PC-9 (cell line): ENCODE measurements around the gene NEBL. TPM values are rescaled to one million over a fixed set of nuclear protein-coding genes. Genes with fewer than 3 reads are reported as not detected.

Experiments used
- BruUV-seq: library from RNA; stranded (reverse); fragments of 400-500 nt; replicated peaks from 2 replicates; lab custom pipeline; 2021; lab: Mats Ljungman, UMichigan
- CTCF ChIA-PET: fragments of 300-600 bp; sonication (Branson Sonifier 250); formaldehyde crosslinking; loops from one replicate; lab custom pipeline; 2022; ENCODE audit warnings: antibody characterized with exemption; lab: Charles Lee
- POLR2A ChIA-PET: fragments of 300-600 bp; sonication (Branson Sonifier 250); formaldehyde crosslinking; loops from one replicate; lab custom pipeline; 2022; ENCODE audit warnings: antibody characterized with exemption; ENCODE audit not compliant: unreplicated experiment; lab: Charles Lee
- DNase-seq, 2 experiments: peaks; one replicate each; pipeline versions ENCODE4 v3.0.0 to v3.0.0-alpha.2; 2015 to 2022; ENCODE audit warnings: mixed read lengths in 1 of 2
- H2AFZ ChIP-seq: fragments of 200-600 bp; sonication (generic); 2 replicates; pipeline ENCODE4 v1.8.1; 2017; ENCODE audit warnings: antibody characterized with exemption
- H3F3A ChIP-seq: fragments of 200-600 bp; sonication (generic); 2 replicates; pipeline ENCODE4 v1.8.1; 2017; ENCODE audit warnings: antibody characterized with exemption, mild to moderate bottlenecking, low read depth; ENCODE audit not compliant: insufficient read depth
- H3K27ac ChIP-seq: fragments of 200-600 bp; sonication (generic); 2 replicates; pipeline ENCODE4 v1.6.1; 2016; ENCODE audit warnings: mixed run types
- H3K27me3 ChIP-seq: fragments of 200-600 bp; sonication (generic); 2 replicates; pipeline ENCODE4 v1.6.1; 2016; ENCODE audit warnings: low read depth, mixed run types; ENCODE audit not compliant: insufficient read depth
- H3K36me3 ChIP-seq: fragments of 200-600 bp; sonication (generic); 2 replicates; pipeline ENCODE4 v1.6.1; 2016; ENCODE audit warnings: low read depth, mixed run types
- H3K4me1 ChIP-seq: fragments of 200-600 bp; sonication (generic); replicated peaks from 2 replicates; pipeline ENCODE4 v1.6.1; 2016; ENCODE audit warnings: mixed run types; ENCODE audit not compliant: insufficient read depth
- H3K4me2 ChIP-seq: fragments of 200-600 bp; sonication (generic); 2 replicates; pipeline ENCODE4 v1.6.1; 2017; ENCODE audit warnings: mixed run types
- H3K4me3 ChIP-seq: fragments of 200-600 bp; sonication (generic); 2 replicates; pipeline ENCODE4 v1.6.1; 2016; ENCODE audit warnings: mixed run types
- H3K79me2 ChIP-seq: fragments of 200-600 bp; sonication (generic); 2 replicates; pipeline ENCODE4 v1.6.1; 2017; ENCODE audit warnings: low read depth, mixed run types
- H3K9me2 ChIP-seq: fragments of 200-600 bp; sonication (generic); 2 replicates; pipeline ENCODE4 v1.8.1; 2017; ENCODE audit warnings: mild to moderate bottlenecking; ENCODE audit not compliant: insufficient read depth
- H3K9me3 ChIP-seq: fragments of 200-600 bp; sonication (generic); 2 replicates; pipeline ENCODE4 v1.8.1; 2016; ENCODE audit warnings: low read depth; ENCODE audit not compliant: insufficient read depth
- H4K20me1 ChIP-seq: fragments of 200-600 bp; sonication (generic); 2 replicates; pipeline ENCODE4 v1.8.1; 2017; ENCODE audit not compliant: insufficient read depth
- CTCF ChIP-seq: fragments of 200-600 bp; sonication (generic); conservative IDR thresholded peaks from 2 replicates; pipeline ENCODE4 v1.6.1; 2017; ENCODE audit warnings: mixed run types, antibody characterized with exemption, mild to moderate bottlenecking, moderate library complexity
- EZH2 ChIP-seq: fragments of 200-600 bp; sonication (generic); IDR thresholded peaks from 2 replicates; pipeline ENCODE4 v1.8.0; 2017; ENCODE audit warnings: antibody characterized with exemption, low read depth
- intact Hi-C: fragments of 100-400 bp; cut with micrococcal nuclease; formaldehyde crosslinking; loops from one replicate; pipeline ENCODE4 v1.10.0; 2022; ENCODE audit not compliant: unreplicated experiment
- total RNA-seq: library from RNA; stranded (reverse); gene quantifications from 2 replicates; pipeline ENCODE4 v1.2.3, GENCODE V29; 2021

Gene NEBL
- total RNA-seq, 1 experiment from 2014 or later: 22.6 TPM

GRCh38 chr10:20916976-20917375, 19.9 kb upstream of the NEBL start:
- Histone ChIP-seq H3K4me3 (no peak overlapping the region), H3K27me3 (no peaks in the 10 kb centered on the region), H3K9me2 (no peaks in the 10 kb centered on the region), H3K36me3 (no peaks in the 10 kb centered on the region), H3K27ac (no peak overlapping the region), H4K20me1 (no peaks in the 10 kb centered on the region), H3K79me2 (no peaks in the 10 kb centered on the region), H3F3A (no peaks in the 10 kb centered on the region), H3K4me1 (no peaks in the 10 kb centered on the region), H2AFZ (no peak overlapping the region), H3K4me2 (no peak overlapping the region), H3K9me3 (no peaks in the 10 kb centered on the region)
- TF ChIP-seq CTCF (no peak), EZH2 (no peak)
- BruUV-seq: no TSS peak
- POLR2A ChIA-PET: no interaction called here
- intact Hi-C loops: no loop called here
- no peak for DNase-seq
- CTCF ChIA-PET: no interaction called here

- CTCF ChIA-PET: no interaction called here
- H3K4me1 ChIP-seq: no peaks in the 10 kb centered on the region
- H3K9me3 ChIP-seq: no peaks in the 10 kb centered on the region
- H3K27ac ChIP-seq: no peak overlapping the region
- TF ChIP-seq CTCF: no peak
- TF ChIP-seq EZH2: no peak
- DNase-seq: no peak
- H3K27me3 ChIP-seq: no peaks in the 10 kb centered on the region
- no peaks in the 10 kb centered on the region for H3F3A ChIP-seq
- no peaks in the 10 kb centered on the region for H3K36me3 ChIP-seq
- no peaks in the 10 kb centered on the region for H3K9me2 ChIP-seq
- no peak overlapping the region for H3K4me2 ChIP-seq
- POLR2A ChIA-PET: no interaction called here
- H3K4me3 ChIP-seq: no peak overlapping the region
- H2AFZ ChIP-seq: no peak overlapping the region
- no peaks in the 10 kb centered on the region for H3K79me2 ChIP-seq
- no peaks in the 10 kb centered on the region for H4K20me1 ChIP-seq
- no TSS peak for BruUV-seq
- intact Hi-C loops: no loop called here
Measured at GRCh38 chr10:20912969-20913368, 15.9 kb upstream of the NEBL start.

GRCh38 chr10:20911626-20912025, 14.5 kb upstream of the NEBL start:
- H3K9me3 ChIP-seq: no peaks in the 10 kb centered on the region
- DNase-seq: no peak
- CTCF ChIA-PET: no interaction called here
- H3K27me3 ChIP-seq: no peaks in the 10 kb centered on the region
- H3K4me3 ChIP-seq: no peak overlapping the region
- no peaks in the 10 kb centered on the region for H3K36me3 ChIP-seq
- BruUV-seq: no TSS peak
- H4K20me1 ChIP-seq: no peaks in the 10 kb centered on the region
- POLR2A ChIA-PET: no interaction called here
- H3K9me2 ChIP-seq: no peaks in the 10 kb centered on the region
- no peak overlapping the region for H3K27ac ChIP-seq
- TF ChIP-seq CTCF: no peak
- no peak for TF ChIP-seq EZH2
- no peak overlapping the region for H2AFZ ChIP-seq
- no peaks in the 10 kb centered on the region for H3K79me2 ChIP-seq
- H3K4me2 ChIP-seq: no peak overlapping the region
- H3K4me1 ChIP-seq: no peaks in the 10 kb centered on the region
- intact Hi-C loops: no loop called here
- H3F3A ChIP-seq: no peaks in the 10 kb centered on the region
